Measurements from ENCODE around the gene MATN3. TPM values are rescaled to one million over a fixed set of nuclear protein-coding genes. Genes with fewer than 3 reads are reported as not detected.

MATN3 gene
- total and polyA plus RNA-seq, 9 of the 15 experiments (the other 6 are each of a cell fraction or from before 2014, with no cell fraction given): not detected

DNA sequence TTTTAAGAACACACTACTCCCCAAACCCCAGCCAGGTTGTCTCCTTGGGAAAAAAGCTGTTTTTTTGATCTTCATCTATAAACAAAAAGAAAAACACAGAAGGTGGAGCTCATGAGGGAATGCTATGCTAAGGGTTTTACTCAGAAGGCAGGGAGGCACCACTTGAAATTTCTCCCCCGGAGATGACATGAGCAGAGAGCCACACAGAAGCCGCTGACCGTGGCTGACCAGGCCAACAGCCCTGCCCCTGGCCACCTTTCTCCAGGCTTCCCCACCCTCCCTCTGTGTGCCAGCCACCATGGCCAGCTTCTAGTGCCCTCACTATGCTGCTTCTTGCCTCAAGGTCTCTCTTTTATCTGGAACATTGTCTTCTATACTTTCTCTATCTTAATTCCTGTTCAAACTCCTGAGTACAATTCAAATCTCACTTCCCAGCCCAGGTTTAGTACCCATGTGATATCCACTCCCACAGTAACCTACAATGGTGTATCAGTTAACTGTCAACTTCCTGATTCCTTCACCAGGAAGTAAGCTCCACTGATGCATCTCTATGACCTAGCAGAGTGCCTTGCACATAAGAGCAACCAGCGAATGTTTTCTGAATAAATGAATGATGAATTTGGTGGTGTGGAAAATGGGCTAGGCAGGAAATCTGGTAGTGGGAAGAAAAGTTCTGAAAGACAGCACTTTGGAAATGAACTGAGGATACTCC, 23.6 kb upstream of the MATN3 start:
- peaks cover 7% of the 10 kb centered on the region; the same call in 1 of the 3 replicates for H3K79me2 ChIP-seq (ENCODE audit: control insufficient read depth, insufficient read depth, low read length)
- BruUV-seq (replicated peaks): no TSS peak
- H3K9ac ChIP-seq (ENCODE audit: insufficient read depth in 1 of 2, low read depth in 2 of 2, low read length in 2 of 2): 0 out of 4 replicates have a peak overlapping the region, but pooled peaks of 1 of the 2 experiments have one; percentile 44
- WGBS (ENCODE audit: insufficient coverage, low coverage, missing lambda C conversion rate): 74% methylated on average over 4 of the region's 4 CpGs
- H3K27ac ChIP-seq (ENCODE audit: extremely low read depth, low read depth, low read length): peak overlapping the region; percentile 2; the same call in 1 of the 3 replicates
- DNase-seq (ENCODE audit: extremely low read depth in 1 of 4, low spot score in 3 of 4) (no peak), ATAC-seq (peak; percentile 74), FAIRE-seq (peak; percentile 29)
- H3K4me2 ChIP-seq (ENCODE audit: insufficient read depth, low read length): no peak overlapping the region
- H3K4me3 ChIP-seq: no peak overlapping the region
- no peaks in the 10 kb centered on the region; the same call in 1 of the 2 replicates for H4K20me1 ChIP-seq (replicated peaks; ENCODE audit: control insufficient read depth, insufficient read depth, low read length)
- ChIA-PET CTCF (ENCODE audit: low intra/inter-chr PET ratio) (no interaction called here), POLR2A (interaction anchor here (0.7 to 3.8 kb wide), 4 partner anchors 8 to 53 kb away, joined by 3 to 19 read pairs (median 4); no protein-coding TSS in a partner anchor)
- intact Hi-C loops (cut with micrococcal nuclease): no loop called here
- no peaks in the 10 kb centered on the region for H3K27me3 ChIP-seq (ENCODE audit: control insufficient read depth in 2 of 2, insufficient read depth in 2 of 2, low read length in 2 of 2)
- no peaks in the 10 kb centered on the region for H3K9me1 ChIP-seq (ENCODE audit: control insufficient read depth, insufficient read depth, low read length)
- H3K4me1 ChIP-seq (replicated peaks in 1 of 2; ENCODE audit: control insufficient read depth in 2 of 2, insufficient read depth in 2 of 2, low read length in 2 of 2): no peaks in the 10 kb centered on the region; a peak in 1 of 5 replicates
- in situ Hi-C loops (cut with MboI): no loop called here
- no peak overlapping the region for H2AFZ ChIP-seq (ENCODE audit: low read depth, low read length)
- H3K36me3 ChIP-seq (ENCODE audit: control insufficient read depth, insufficient read depth, low read length): peaks cover 92% of the 10 kb centered on the region
- no peaks in the 10 kb centered on the region for H3K9me3 ChIP-seq (replicated peaks; ENCODE audit: control insufficient read depth, insufficient read depth, low read depth, low read length)
- no peak for TF ChIP-seq ZNF583 (CRISPR knock-in tag; IDR thresholded peaks at IDR 0.05)
- no peak for TF ChIP-seq NR2C1 (IDR thresholded peaks at IDR 0.05)
- TF ChIP-seq NR2C1 (tag; IDR thresholded peaks at IDR 0.05): no peak
- TF ChIP-seq RBM25 (IDR thresholded peaks at IDR 0.05; ENCODE audit: low read depth, low read length, severe bottlenecking): no peak
- TF ChIP-seq, protein P1, sequence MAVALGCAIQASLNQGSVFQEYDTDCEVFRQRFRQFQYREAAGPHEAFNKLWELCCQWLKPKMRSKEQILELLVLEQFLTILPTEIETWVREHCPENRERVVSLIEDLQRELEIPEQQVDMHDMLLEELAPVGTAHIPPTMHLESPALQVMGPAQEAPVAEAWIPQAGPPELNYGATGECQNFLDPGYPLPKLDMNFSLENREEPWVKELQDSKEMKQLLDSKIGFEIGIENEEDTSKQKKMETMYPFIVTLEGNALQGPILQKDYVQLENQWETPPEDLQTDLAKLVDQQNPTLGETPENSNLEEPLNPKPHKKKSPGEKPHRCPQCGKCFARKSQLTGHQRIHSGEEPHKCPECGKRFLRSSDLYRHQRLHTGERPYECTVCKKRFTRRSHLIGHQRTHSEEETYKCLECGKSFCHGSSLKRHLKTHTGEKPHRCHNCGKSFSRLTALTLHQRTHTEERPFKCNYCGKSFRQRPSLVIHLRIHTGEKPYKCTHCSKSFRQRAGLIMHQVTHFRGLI (CRISPR knock-in tag; IDR thresholded peaks at IDR 0.05): no peak
- TF ChIP-seq MBD2 (IDR thresholded peaks at IDR 0.05; ENCODE audit: borderline replicate concordance, low read depth): no peak
- 0 out of 2 replicates have a peak, but pooled peaks have one; percentile 24 for TF ChIP-seq GTF2E2 (tag; IDR thresholded peaks at IDR 0.05)
- no peak for TF ChIP-seq POU5F1 (IDR thresholded peaks at IDR 0.05; ENCODE audit: borderline replicate concordance, low read depth, low read length, partially characterized antibody)
- TF ChIP-seq ZNF133 (CRISPR knock-in tag; IDR thresholded peaks at IDR 0.05): no peak
- TF ChIP-seq, protein P2, sequence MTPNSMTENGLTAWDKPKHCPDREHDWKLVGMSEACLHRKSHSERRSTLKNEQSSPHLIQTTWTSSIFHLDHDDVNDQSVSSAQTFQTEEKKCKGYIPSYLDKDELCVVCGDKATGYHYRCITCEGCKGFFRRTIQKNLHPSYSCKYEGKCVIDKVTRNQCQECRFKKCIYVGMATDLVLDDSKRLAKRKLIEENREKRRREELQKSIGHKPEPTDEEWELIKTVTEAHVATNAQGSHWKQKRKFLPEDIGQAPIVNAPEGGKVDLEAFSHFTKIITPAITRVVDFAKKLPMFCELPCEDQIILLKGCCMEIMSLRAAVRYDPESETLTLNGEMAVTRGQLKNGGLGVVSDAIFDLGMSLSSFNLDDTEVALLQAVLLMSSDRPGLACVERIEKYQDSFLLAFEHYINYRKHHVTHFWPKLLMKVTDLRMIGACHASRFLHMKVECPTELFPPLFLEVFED (CRISPR knock-in tag; conservative IDR thresholded peaks at IDR 0.05): no peak
- TF ChIP-seq ZNF175 (CRISPR knock-in tag; IDR thresholded peaks at IDR 0.05; ENCODE audit: low read depth): no peak
- no peak for TF ChIP-seq SNIP1 (IDR thresholded peaks at IDR 0.05; ENCODE audit: low read depth)
- TF ChIP-seq, protein P3, sequence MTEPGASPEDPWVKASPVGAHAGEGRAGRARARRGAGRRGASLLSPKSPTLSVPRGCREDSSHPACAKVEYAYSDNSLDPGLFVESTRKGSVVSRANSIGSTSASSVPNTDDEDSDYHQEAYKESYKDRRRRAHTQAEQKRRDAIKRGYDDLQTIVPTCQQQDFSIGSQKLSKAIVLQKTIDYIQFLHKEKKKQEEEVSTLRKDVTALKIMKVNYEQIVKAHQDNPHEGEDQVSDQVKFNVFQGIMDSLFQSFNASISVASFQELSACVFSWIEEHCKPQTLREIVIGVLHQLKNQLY (CRISPR knock-in tag; conservative IDR thresholded peaks at IDR 0.05): no peak
- no peak for TF ChIP-seq SMAD2 (IDR thresholded peaks at IDR 0.05; ENCODE audit: low read depth, low read length)
- TF ChIP-seq, protein P4, sequence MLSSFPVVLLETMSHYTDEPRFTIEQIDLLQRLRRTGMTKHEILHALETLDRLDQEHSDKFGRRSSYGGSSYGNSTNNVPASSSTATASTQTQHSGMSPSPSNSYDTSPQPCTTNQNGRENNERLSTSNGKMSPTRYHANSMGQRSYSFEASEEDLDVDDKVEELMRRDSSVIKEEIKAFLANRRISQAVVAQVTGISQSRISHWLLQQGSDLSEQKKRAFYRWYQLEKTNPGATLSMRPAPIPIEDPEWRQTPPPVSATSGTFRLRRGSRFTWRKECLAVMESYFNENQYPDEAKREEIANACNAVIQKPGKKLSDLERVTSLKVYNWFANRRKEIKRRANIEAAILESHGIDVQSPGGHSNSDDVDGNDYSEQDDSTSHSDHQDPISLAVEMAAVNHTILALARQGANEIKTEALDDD (IDR thresholded peaks at IDR 0.05): peak; percentile 80; the same call in 1 of the 2 replicates
- peak; percentile 58 for TF ChIP-seq ELF1 (tag; IDR thresholded peaks at IDR 0.05)

Data from K562 (cell line).